ENCODE results near the gene MARCHF4.

Gene MARCHF4, protein sequence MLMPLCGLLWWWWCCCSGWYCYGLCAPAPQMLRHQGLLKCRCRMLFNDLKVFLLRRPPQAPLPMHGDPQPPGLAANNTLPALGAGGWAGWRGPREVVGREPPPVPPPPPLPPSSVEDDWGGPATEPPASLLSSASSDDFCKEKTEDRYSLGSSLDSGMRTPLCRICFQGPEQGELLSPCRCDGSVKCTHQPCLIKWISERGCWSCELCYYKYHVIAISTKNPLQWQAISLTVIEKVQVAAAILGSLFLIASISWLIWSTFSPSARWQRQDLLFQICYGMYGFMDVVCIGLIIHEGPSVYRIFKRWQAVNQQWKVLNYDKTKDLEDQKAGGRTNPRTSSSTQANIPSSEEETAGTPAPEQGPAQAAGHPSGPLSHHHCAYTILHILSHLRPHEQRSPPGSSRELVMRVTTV

DNA sequence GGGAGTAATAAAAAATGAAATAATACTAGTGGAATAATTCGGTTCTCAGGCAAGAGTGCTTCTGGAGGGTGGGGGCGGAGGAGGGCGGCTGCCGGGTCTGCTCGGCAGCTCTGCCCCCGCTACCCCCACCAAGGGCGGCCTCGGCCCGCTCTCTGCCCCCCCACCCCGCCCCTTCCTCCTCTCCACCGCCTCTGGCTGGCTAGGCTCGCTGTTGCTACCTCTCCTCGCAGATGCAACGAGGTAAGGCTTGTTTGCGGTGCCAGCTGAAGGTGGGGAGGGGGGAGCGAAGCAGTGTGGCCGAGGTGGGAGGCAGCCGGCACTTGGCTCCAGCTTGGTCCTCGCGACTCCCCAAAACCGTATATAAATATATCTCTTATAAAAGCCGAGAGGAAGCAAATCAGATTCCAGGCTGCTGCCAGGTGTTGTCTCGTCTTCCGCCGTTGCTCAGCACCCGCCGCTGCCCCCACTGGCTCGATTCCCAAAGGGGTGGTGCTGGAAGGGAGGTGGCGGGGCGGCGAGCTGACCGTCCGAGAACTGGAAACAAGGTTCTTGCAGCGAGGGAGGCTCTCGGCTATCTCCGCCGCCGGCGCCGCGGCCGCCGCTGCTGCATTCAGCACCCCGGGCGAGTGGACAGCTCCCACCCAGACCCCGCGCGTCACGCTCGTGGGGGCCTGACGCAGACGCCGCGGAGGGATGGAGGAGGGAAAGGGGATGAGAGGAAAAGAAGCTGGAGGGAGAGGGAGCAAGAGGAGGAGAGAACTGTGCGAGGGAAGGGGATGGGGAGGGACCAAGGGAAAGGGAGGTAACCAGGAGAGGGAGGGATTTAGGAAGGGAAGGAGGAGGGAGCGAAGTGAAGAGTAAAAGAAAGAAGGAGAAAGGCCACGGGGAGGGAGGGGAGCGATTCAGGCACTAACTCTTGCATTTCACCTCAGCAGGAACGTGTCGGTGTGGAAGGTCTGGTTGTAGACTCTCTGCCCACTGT lies at the start of gene MARCHF4:
Gene MARCHF4 (minus strand): TSS at position 763 of the 982 bp plus-strand sequence. CDS start 2,223 bp downstream, outside the sequence.
- DNase-seq, result peak; percentile 89

DNA sequence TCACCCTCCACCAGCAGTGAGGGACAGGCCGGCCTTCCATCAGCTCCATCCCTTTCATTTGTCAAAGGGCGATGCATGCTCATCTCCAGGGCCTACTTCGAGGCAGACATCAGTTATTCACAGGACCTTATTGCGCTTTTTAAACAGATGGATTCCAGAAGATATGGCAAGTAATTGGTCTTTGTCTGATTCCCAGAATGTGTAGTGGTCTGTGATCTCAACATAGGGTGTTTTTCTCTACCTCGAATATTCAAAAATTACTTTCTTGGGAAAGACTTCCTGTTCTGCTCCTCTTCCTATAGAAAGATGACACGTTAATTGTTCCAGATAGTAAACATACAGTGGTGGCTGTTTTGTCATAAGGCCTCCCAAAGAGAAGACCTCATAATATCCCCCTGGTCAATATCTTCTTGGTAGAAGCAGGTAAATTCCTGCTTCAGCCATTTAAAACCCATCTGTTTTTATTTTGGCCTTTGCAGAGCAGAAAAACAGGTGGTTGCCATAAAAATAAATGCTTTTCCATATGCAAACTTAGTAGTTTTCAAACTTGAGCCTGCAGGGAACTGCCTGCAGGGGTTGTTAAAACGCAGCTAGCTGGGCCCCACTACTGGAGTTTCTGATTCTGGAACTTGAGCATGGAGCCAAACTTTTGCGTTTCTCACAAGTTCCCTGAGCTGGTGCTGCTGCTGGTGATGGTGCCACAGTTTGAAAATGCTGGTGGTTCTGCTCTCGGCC lies 48.3 kb upstream of the MARCHF4 start:
- DNase-seq, result no peak

DNA sequence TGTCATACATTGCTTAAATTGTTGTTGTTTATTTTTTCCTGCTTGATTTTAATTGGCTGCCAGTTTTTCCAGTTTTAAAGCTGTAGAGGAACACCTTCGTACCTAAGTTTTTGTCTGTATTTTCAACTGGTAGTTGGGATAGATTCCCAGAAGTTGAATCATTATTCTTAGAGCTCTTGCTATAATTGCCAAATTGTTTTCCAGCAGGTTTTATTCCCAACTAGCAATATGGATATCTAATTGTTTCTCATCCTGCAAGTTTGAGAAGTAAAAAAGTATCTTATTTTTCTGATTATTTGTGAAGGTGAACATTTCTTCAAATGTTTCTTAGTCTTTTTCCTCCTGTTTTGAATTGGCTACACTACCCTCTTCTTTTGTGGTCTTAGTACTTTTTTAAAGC lies 46.7 kb upstream of the MARCHF4 start:
- DNase-seq, result no peak

DNA sequence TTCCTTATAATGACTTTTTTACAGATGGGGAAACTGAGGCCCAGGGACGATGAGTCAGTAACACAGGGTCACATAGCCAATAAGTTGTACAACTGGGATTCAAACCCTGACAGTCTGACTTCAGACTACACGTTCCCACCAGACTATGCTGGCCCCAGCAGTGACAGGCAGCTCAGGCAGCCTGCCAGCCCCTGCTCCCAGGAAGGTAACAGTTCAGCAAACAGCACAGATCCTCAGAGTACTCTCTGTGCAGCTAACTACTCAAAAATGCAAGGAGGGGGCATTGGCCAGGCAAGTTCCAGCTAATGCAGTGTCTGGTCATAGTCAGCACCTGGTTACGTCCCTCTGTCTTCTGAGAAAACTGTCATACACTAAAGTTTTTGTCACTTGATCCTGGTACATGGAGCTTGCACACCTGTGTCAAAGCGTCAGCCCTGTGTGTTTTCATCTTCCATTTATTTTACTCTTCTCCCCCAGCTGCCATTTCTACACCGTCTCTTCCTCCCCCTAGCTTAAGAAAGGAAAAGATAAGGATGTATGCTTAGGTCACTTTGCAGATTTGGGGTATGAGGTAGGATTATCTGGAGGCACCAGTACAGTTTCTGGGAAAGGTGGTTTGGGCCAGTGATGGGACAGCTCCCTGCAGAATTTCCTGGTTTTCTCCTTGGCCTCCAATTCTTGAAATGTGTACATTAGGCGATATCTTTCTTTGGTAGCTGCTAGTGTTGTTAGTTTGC lies 44.5 kb upstream of the MARCHF4 start:
- DNase-seq, result no peak

DNA sequence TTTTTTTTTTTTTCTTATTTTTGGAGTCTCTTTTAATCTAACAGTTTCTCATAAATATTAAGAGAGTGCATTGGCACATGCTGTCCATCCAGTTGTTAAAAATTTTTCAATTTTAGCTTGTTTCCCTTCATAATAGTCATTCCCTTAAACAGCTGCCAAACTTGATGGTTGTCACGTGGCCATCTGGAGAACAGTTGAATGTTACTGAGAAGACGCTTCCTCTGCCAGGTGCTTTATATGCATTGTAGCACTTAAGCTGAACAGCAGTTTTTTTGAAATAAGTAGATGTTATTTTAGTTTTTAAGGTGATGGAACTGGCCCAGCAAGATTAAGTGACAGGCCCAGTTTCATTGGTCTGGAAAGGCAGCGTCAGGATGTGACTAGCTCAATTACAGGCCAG lies 43.3 kb upstream of the MARCHF4 start:
- no peak for DNase-seq

DNA sequence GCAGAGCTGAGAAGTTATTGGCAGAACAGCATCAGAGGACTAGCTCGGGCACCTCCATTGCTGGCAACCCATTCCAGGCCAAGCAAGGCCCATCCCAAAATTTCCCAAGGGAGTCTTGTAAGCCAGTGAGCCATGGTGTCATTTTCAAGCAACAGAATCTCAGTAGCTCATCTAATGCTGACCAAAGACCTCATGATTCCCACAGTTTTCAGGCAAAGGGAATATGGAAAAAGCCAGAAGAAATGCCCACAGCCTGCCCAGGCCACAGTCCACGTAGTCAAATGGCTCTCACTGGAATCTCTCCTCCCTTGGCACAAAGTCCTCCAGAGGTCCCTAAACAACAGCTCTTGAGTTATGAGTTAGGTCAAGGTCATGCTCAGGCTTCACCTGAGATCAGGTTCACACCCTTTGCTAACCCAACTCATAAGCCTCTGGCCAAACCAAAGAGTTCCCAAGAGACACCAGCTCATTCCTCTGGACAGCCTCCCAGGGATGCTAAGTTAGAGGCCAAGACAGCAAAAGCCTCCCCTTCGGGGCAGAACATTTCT lies 42.6 kb upstream of the MARCHF4 start:
- no peak for DNase-seq

DNA sequence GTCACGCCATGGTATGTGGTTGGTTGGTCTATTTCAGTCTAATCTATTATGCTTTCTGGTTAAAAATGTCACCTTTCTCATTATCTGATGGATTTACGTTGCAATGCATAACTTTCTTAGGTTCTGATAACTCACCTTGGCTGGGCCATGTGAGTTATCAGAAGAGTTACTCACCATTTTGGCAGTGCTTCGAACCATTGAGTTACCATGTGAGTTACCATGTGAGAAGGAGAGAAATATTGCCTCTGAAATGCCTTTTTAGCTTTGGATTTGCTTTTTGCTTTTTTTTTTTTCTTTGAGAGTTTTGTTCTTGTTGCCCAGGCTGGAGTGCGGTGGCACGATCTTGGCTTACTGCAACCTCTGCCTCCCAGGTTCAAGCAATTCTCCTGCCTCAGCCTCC lies 41.6 kb upstream of the MARCHF4 start:
- DNase-seq, result no peak

DNA sequence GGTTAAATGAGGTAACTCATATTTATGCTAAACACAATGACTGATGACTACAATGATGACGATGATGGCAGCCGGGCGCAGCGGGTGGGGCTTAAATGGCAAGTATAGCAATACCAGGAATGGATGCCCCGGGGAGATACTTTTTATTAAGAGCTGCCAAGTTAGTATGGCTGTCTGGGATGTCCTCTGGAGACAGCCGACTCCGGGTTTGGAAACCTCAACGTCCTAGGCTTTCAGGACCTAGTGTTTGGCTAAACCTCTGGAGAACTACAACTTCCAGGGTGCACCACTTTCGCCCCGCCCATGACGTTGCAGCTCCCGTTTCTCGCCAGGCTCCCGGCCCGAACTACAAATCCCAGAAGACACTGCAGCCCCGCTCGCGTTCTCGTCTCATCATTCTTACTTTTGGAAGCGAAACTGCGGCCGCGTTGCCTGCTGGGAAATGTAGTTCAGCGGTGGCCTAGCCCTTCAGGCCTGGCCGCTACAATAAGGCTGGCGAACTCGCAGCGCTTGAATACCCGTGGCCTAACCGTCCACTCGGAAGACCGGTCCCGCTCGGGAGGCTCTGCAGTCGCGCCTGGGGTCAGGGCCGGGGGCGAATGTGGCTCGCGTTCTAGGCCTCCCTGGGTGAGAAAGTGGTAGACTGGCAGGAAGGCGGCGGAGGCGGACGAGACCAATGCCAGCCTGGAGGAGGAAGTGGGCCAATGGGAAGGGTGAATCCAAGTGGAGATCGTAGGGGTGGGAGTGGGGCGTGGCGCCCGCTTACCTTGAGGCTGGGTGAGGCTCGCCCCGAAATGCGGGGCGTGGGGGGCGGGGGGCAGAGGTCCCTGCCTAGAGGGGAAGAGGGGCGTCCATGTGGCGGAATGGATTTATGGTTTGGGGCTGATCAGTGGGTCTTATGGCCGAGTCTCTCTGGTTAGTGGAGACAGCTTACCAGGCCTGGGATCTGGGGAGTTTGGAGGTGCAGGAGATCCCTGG lies 40.0 kb upstream of the MARCHF4 start, which contains the start of gene SMARCAL1:
Gene SMARCAL1 (plus strand): TSS at position 463 of the 978 bp plus-strand sequence. CDS start 2,221 bp downstream, outside the sequence.
- peak; percentile 98 for DNase-seq

DNA sequence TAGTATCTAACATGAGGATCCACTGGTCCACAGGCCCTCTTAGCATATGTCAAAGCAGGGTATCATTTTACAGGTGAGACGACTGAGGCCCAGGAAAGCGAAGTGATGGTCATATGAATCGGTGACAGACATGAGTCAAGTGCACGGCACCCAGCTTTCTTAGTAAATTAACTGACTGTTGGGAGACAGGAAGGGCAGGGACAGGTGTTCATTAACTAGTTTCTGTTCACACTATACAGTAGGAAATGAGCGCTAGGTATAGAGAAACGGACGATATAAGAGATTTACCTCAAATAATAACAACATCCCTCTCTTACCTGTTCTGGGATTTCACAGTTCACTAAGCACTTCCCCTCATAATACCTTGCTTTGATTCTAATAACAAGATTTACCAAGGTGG lies 38.3 kb upstream of the MARCHF4 start:
- DNase-seq, result no peak

DNA sequence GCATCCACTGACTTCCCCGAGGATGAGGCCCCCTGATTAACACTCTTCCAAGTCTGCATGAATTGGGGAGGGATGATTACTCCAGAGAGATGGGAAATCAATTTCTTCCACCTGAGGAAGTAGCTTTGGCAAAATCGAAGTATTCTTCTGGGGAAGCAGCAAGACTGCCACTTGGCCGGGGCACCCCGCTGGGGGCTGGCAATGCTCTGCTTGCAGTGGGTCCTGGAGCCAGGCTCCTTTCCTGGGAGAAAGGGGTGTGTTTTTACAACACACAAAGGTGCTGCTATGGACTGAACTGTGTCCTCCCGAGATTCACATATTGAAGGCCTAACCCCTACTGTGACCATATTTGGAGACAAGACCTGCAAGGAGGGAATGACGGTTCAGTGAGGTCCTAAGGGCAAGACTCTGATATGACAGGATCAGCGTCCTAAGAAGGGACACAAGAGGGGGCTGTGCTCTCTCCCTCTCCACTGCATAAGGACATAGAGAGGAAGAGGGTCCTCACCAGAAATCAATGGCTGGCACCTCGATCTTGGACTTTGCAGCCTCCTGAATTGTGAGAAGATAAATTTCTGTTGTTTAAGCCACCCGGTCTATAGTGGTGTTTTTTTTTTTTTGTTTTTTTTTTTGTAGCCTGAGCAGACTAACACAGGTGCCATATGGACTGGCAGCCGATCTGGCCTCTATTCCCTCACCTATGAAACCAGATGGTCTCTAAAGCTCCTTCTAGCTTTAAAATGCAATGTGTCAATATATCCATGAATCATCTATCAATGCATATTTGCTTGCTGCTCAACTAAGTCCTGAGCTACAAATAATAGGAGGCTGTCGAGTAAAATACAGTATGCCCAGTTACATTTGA lies 36.4 kb upstream of the MARCHF4 start:
- no peak for DNase-seq

DNA sequence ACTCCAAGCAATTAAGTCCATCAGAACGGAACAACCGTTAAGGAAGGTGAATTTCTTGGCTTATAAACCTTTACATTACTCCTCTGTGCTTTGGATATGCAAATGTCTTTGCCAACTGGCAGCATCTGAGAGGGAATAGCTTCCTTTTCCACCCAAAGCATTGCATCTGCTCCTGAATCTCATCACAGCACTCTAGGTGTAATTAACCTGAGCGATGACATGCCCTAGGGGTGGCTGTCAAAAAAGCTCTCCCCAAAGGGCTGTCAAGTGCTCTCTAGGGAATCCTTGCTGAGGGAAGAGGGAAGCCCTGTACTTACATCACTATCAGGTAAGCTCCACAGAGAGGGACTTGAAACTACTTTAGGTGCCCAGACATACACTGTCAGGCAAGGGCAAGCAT lies 34.5 kb upstream of the MARCHF4 start:
- no peak for DNase-seq

DNA sequence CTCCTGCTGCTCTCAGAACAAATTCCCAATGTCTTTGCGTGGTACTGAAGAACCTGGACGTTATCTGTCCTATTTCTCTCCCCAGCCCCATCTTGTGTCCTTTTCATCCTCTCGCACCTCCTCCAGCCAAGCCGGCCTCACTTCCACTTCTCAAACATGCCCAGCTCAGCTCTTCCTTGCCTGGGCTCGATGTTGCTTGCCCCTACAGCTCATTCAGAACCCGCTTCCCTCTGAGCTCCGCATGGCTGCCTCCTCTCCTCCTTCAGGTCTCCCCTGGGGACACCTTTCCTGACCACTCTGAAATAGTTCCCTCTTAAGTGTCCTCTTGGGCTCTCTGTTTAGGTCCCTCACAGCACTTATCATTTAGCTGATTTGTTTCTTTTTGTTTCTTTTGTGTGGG lies 33.3 kb upstream of the MARCHF4 start:
- DNase-seq, result no peak

DNA sequence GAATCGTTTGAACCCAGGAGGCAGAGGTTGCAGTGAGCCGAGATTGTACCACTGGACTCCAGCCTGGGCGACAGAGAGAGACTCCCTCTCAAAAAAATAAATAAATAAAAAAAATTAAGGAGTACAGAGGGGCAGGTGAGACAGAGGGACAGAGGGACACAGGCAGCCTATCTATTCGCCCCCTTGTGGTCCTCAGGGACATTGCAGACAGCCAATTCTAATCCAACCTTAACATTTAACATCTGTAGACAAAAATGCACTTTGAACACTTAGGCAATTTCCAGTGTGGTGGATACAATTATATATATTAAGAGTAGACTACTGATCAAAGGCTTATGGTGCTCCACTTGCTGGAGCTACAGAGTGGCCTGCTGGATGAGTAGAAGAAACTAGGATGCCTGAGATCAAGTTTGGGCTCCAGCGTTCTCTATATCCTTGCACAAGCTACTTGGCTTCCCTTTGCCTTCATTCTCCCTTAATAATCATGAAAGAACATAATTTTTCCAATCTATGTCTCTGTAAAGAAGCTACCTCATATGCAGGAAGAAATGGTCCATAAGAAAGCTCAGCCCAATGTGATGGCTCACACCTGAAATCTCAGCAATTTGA lies 31.8 kb upstream of the MARCHF4 start:
- DNase-seq, result peak; percentile 48

DNA sequence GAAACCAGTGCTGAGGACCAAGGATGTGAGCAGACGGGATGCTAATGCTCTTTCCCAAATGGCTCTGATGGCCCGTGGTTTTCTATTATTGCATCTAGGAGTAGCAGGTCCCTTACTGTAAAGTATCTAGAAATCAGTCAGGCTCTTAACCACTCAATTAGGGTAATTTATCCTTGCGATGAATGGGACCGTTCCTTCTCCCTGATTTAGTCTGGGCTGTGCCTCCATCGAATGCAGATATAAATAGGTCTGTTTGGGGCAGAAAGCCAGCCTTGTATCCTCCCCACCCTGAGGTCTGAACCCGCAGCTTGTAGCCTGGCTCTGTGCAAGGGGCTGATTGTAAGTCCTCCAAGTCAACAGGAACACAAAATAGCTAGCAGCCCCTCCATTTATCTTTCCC lies 30.5 kb upstream of the MARCHF4 start:
- no peak for DNase-seq

DNA sequence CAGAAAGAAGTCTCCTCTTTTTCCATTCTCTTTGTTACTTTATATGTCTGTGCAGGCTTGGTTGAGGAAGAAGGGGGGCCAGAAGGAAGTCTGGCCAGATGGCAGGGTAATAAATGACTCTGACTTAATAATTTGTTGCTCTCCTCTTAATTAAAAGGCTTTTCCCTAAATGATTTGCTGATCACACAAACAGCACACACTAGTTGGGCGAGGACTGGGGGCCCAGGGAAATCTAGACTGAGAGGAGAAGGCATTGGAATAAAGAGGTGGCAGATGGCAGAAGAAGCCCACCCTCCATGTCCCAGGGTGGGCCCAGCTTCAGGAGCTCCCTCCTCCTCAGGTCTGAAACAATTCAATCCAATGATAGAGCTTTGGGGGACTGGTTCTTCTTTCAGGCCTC lies 27.3 kb upstream of the MARCHF4 start:
- no peak for DNase-seq

DNA sequence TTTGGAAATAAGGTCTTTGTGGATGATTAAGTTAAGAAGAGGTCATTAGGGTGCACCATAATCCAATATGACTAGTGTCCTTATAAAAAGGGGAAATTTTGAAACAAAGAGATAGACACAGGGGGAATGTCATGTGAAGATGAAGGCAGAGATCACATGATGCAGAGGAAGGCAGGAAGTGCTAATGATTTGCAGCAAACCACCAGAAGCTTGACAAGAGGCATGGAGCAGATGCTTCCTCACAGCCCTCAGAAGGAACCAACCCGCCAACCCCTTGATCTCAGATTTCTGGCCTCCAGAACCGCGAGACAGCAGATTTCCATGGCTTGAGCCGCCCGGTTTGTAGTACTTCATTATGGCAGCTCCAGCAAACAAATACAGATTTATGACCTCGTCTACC lies 22.6 kb upstream of the MARCHF4 start:
- no peak for DNase-seq

DNA sequence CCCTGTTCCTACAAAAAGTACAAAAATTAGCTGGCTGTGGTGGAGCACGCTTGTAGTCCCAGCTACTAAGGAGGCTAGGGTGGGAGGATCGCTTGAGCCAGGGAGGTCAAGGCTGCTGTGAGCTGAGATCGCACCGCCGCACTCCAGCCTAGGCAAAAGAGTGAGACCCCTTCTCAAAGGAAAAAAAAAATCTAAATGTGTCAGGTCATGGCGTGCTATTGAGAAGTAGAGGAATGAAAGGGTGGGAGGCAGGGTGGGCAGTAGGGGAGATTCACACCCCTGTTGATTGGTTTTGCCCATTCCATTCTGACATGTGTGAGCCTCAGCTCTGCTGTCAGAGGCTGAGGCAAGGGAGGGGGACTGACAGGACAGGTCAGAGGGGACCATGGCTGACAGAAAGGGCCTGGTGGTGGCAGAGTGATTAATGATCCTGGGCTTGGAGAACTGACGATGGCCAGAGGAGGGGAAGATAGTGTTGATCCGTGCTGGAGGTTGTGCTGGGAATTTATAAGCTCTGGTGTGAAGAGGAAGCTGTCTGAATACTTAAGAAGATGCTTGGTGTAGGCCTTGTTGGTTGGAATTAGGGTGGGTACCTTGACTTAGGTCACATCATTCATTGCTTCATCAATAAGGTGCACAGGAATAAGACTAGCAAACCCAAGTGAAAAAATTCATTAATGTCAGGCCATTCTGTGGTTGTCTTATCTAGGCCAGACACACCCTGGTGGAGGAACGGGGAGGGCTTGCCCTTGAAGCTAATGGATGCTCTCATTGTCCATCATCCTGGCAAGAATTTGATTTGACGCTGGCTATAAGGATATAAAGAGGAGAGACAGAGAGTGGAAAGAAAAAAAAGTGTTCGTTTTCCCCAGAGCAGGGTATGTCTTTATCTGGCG lies 20.9 kb upstream of the MARCHF4 start:
- DNase-seq, result no peak

DNA sequence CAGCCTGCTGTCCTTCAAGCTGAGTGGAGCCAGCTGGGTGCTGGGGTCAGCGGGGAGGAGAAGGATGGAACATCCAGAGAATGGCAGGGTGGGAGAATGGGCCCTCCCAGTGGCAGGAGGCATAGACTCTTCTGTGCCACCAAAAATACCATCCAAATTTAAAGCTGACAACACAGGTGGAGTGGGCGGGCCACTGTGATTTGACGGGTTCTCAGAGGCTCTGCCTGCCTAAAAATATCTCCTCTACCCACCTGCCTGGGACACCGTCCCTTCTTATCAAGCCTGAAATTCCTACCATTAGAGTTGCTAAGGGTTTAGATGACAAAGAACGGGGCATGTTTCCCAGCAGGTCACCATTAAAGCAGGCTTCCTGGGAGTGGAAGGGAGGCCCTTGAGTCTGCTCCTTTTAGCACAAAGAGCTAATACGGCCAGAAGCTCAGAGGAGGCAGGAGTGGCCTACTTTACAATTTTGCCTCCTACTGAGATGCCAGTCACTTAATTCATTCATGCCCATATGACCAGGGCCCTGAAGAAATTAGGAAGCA lies 19.8 kb upstream of the MARCHF4 start:
- no peak for DNase-seq
